H9 (cell line): ENCODE measurements around the gene MPG. TPM values are rescaled to one million over a fixed set of nuclear protein-coding genes. Genes with fewer than 3 reads are reported as not detected.
"Not testable (repeated sequence)": the region's sequence is repeated elsewhere in the genome, so short reads cannot be mapped to it uniquely, and the experiment has no call there.

Source experiments
- DNase-seq: peaks from one replicate; pipeline ENCODE4 v3.0.0-alpha.2; 2017
- H2AFZ ChIP-seq: one replicate; pipeline ENCODE4 v1.6.1; 2013; ENCODE audit warnings: mild to moderate bottlenecking, low read length, control low read depth, moderate library complexity
- H2AK5ac ChIP-seq: 2 replicates; pipeline ENCODE4 v1.6.1; 2013; ENCODE audit warnings: low read length, control low read depth, mixed read lengths; ENCODE audit not compliant: insufficient read length
- H2BK120ac ChIP-seq: one replicate; pipeline ENCODE4 v1.6.1; 2013; ENCODE audit warnings: low read depth, mild to moderate bottlenecking, low read length, control low read depth, inconsistent platforms; ENCODE audit not compliant: poor library complexity, severe bottlenecking
- H2BK12ac ChIP-seq: 2 replicates; pipeline ENCODE4 v1.6.1; 2013; ENCODE audit warnings: low read length, control low read depth, mixed read lengths, low read depth; ENCODE audit not compliant: insufficient read length
- H2BK15ac ChIP-seq: 2 replicates; pipeline ENCODE4 v1.6.1; 2013; ENCODE audit warnings: low read depth, low read length, control low read depth
- H2BK20ac ChIP-seq: one replicate; pipeline ENCODE4 v1.6.1; 2013; ENCODE audit warnings: low read depth, mild to moderate bottlenecking, low read length, control low read depth, inconsistent platforms; ENCODE audit not compliant: poor library complexity, severe bottlenecking
- H2BK5ac ChIP-seq: 2 replicates; pipeline ENCODE4 v1.6.1; 2013; ENCODE audit warnings: low read length, control low read depth, mixed read lengths; ENCODE audit not compliant: insufficient read length
- H3K14ac ChIP-seq: 2 replicates; pipeline ENCODE4 v1.6.1; 2013; ENCODE audit warnings: low read length, control low read depth; ENCODE audit not compliant: insufficient read depth
- H3K18ac ChIP-seq: 2 replicates; pipeline ENCODE4 v1.6.1; 2013; ENCODE audit warnings: low read depth, mild to moderate bottlenecking, mixed read lengths, low read length, control low read depth; ENCODE audit not compliant: insufficient read length
- H3K23ac ChIP-seq: 2 replicates; pipeline ENCODE4 v1.6.1; 2013; ENCODE audit warnings: low read length, control low read depth, mixed read lengths, low read depth; ENCODE audit not compliant: insufficient read length
- H3K23me2 ChIP-seq: 2 replicates; pipeline ENCODE4 v1.6.1; 2013; ENCODE audit warnings: low read depth, mild to moderate bottlenecking, mixed read lengths, low read length, control low read depth; ENCODE audit not compliant: insufficient read length, poor library complexity, severe bottlenecking
- H3K27ac ChIP-seq: 2 replicates; pipeline ENCODE4 v1.5.1; 2013; ENCODE audit warnings: low read length, control low read depth, mixed read lengths, low read depth; ENCODE audit not compliant: insufficient read length
- H3K27me3 ChIP-seq: 2 replicates; pipeline ENCODE4 v1.6.1; 2013; ENCODE audit warnings: low read length, control low read depth, inconsistent platforms; ENCODE audit not compliant: insufficient read depth
- H3K4ac ChIP-seq: 2 replicates; pipeline ENCODE4 v1.6.1; 2013; ENCODE audit warnings: low read depth, mild to moderate bottlenecking, control low read depth, inconsistent platforms, low read length, moderate library complexity
- H3K4me1 ChIP-seq: 2 replicates; pipeline ENCODE4 v1.6.1; 2013; ENCODE audit warnings: low read length, control low read depth, inconsistent platforms; ENCODE audit not compliant: insufficient read depth
- H3K4me2 ChIP-seq: 2 replicates; pipeline ENCODE4 v1.6.1; 2013; ENCODE audit warnings: low read length, control low read depth, mixed read lengths; ENCODE audit not compliant: insufficient read length, insufficient read depth
- H3K56ac ChIP-seq: 2 replicates; pipeline ENCODE4 v1.6.1; 2013; ENCODE audit warnings: low read depth, mild to moderate bottlenecking, mixed read lengths, low read length, control low read depth; ENCODE audit not compliant: insufficient read length
- H3K79me1 ChIP-seq: 2 replicates; pipeline ENCODE4 v1.6.1; 2013; ENCODE audit warnings: low read depth, mild to moderate bottlenecking, moderate library complexity, low read length, control low read depth, inconsistent platforms; ENCODE audit not compliant: insufficient read depth, poor library complexity, severe bottlenecking
- H3K79me2 ChIP-seq: 2 replicates; pipeline ENCODE4 v1.6.1; 2013; ENCODE audit warnings: low read length, control low read depth, inconsistent platforms; ENCODE audit not compliant: insufficient read depth
- H3K9ac ChIP-seq: 2 replicates; pipeline ENCODE4 v1.6.1; 2013; ENCODE audit warnings: low read length, control low read depth, mixed read lengths; ENCODE audit not compliant: insufficient read length; ENCODE audit errors: extremely low read depth
- H3K9me3 ChIP-seq: one replicate; pipeline ENCODE4 v1.6.1; 2013; ENCODE audit warnings: low read depth, low read length, inconsistent platforms; ENCODE audit not compliant: control insufficient read depth
- H3T11ph ChIP-seq: one replicate; pipeline ENCODE4 v1.6.1; 2013; ENCODE audit warnings: mild to moderate bottlenecking, low read length, control low read depth, inconsistent platforms
- H4K20me1 ChIP-seq: one replicate; pipeline ENCODE4 v1.6.1; 2013; ENCODE audit not compliant: control insufficient read depth, insufficient read length, insufficient read depth
- H4K5ac ChIP-seq: 2 replicates; pipeline ENCODE4 v1.6.1; 2013; ENCODE audit warnings: low read depth, mild to moderate bottlenecking, mixed read lengths, low read length, control low read depth; ENCODE audit not compliant: insufficient read length
- H4K8ac ChIP-seq: replicated peaks from 2 replicates; pipeline ENCODE4 v1.6.1; 2013; ENCODE audit warnings: low read length, control low read depth, mixed read lengths, low read depth; ENCODE audit not compliant: insufficient read length
- H4K91ac ChIP-seq: 2 replicates; pipeline ENCODE4 v1.6.1; 2013; ENCODE audit warnings: low read depth, mild to moderate bottlenecking, moderate library complexity, mixed read lengths, low read length, control low read depth; ENCODE audit not compliant: insufficient read length
- H3K27ac Mint-ChIP-seq, 3 experiments: 2 replicates in 2 of 3; 3 replicates in 1 of 3; pipeline ENCODE4 v1.8.0; 2020 to 2021; ENCODE audit warnings: mixed read lengths in 3 of 3, mild to moderate bottlenecking in 1 of 3, moderate library complexity in 1 of 3
- H3K27me3 Mint-ChIP-seq: 2 replicates; pipeline ENCODE4 v1.8.0; 2021; ENCODE audit warnings: low read depth, mild to moderate bottlenecking, moderate library complexity, mixed read lengths
- H3K36me3 Mint-ChIP-seq, 3 experiments: 2 replicates in 2 of 3; 3 replicates in 1 of 3; pipeline ENCODE4 v1.8.0; 2020 to 2021; ENCODE audit warnings: low read depth in 3 of 3, mixed read lengths in 3 of 3; ENCODE audit not compliant: insufficient read depth in 1 of 3
- H3K4me1 Mint-ChIP-seq, 2 experiments: 2 replicates each; pipeline ENCODE4 v1.8.0; 2020; ENCODE audit warnings: mixed read lengths in 2 of 2
- H3K4me3 Mint-ChIP-seq, 2 experiments: 2 replicates in 1 of 2; 3 replicates in 1 of 2; pipeline ENCODE4 v1.8.0; 2020 to 2021; ENCODE audit warnings: mild to moderate bottlenecking in 2 of 2, mixed read lengths in 2 of 2, moderate library complexity in 1 of 2
- H3K9me3 Mint-ChIP-seq, 2 experiments: 2 replicates in 1 of 2; 3 replicates in 1 of 2; pipeline ENCODE4 v1.8.0; 2020; ENCODE audit warnings: mild to moderate bottlenecking in 2 of 2, mixed read lengths in 2 of 2, moderate library complexity in 1 of 2
- WGBS: extraction: QIAGEN DNeasy Blood & Tissue Kit; methylation state at CpG from one replicate; pipeline ENCODE4 v1.1.7; 2013; ENCODE audit warnings: missing lambda C conversion rate, low lambda C conversion rate, mixed read lengths; ENCODE audit not compliant: insufficient read length; ENCODE audit errors: extremely low coverage; 5-methylcytosine and 5-hydroxymethylcytosine counted together
- long read RNA-seq: library from polyadenylated mRNA; unstranded; transcript quantifications from one replicate; pipeline ENCODE4 v2.0.0, GENCODE V29; 2020
- total RNA-seq: library from RNA; stranded (reverse); gene quantifications from 2 replicates; pipeline ENCODE4 v1.2.1, GENCODE V29; 2021
- TF ChIP-seq, protein P1 (sequence below): fragments of 200-600 bp; sonication (generic); conservative IDR thresholded peaks from 3 replicates; pipeline ENCODE4 v1.8.0; 2021; ENCODE audit warnings: antibody characterized with exemption, mild to moderate bottlenecking

The MPG gene, protein sequence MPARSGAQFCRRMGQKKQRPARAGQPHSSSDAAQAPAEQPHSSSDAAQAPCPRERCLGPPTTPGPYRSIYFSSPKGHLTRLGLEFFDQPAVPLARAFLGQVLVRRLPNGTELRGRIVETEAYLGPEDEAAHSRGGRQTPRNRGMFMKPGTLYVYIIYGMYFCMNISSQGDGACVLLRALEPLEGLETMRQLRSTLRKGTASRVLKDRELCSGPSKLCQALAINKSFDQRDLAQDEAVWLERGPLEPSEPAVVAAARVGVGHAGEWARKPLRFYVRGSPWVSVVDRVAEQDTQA
- 39.1 and 41.7 TPM in 2 replicates for total RNA-seq
- long read RNA-seq, transcript MPG-202 (4 exons, 1,205 nt), result major isoform, 105 of 133 reads
- long read RNA-seq, transcript MPG-201 (5 exons, 1,193 nt), result minor isoform, 14 of 133 reads
- long read RNA-seq, partial matches to known transcripts, result 4 of 133 reads
- long read RNA-seq, other reads (novel, unspliced or antisense), result 7 of 133 reads

DNA sequence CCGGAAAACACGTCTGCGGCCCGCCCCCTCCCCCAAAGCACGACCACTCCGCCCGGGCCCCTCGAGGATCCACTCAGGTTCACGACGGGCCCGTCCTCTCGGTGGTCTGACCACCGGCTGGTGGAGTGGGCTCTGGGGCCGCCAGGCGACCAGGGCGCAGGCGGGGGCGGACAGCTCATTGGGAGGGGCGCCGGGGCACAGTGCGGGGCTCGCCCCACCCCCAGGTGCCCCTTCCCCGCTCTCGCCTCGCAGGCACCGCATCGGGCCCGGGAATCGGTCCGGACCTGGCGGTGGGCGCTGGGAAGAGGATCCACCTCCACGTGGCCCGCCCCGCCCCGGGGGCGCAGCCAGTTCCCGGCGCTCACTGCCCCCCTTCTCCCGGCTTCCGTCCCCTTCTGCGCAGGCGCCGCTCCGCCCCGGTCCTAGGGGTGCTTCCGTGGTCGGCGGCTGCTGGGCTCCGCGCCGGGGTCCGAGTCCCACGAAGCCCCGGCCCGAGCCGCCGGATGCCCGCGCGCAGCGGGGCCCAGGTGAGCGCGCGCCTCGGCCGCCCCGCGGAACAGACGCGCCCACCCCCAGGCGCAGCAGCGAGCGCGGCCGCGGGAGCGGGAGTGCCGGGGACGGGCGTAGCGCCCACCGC, at the start of gene MPG:
Gene MPG (plus strand): TSS at position 419 of the 637 bp plus-strand sequence. CDS start 85 bp downstream, at position 504.
- Histone ChIP-seq H2BK5ac (no peak within 1 kb of the TSS), H2BK20ac (no peak within 1 kb of the TSS), H2AK5ac (no peak within 1 kb of the TSS), H3K4me2 (peak within 1 kb of the TSS; percentile 71), H3K79me2 (no peaks in the 10 kb centered on the region), H3K56ac (no peak within 1 kb of the TSS), H3K23me2 (peaks cover 8% of the 10 kb centered on the region), H3K23ac (no peak within 1 kb of the TSS), H3K27me3 (no peaks in the 10 kb centered on the region), H3K27ac (no peak within 1 kb of the TSS), H3K18ac (no peak within 1 kb of the TSS), H4K91ac (no peak within 1 kb of the TSS), H3K79me1 (no peaks in the 10 kb centered on the region), H4K20me1 (peaks cover 4% of the 10 kb centered on the region), H2AFZ (no peak within 1 kb of the TSS), H3K14ac (peak within 1 kb of the TSS; percentile 56; the same call in 1 of the 2 replicates), H4K8ac (no peak within 1 kb of the TSS), H3K9ac (peak within 1 kb of the TSS; percentile 16), H2BK15ac (no peak within 1 kb of the TSS), H3K4me1 (peaks cover 5% of the 10 kb centered on the region; the same call in 1 of the 2 replicates), H2BK120ac (no peak within 1 kb of the TSS), H2BK12ac (no peak within 1 kb of the TSS), H3K4ac (no peak within 1 kb of the TSS), H3K9me3 (no peaks in the 10 kb centered on the region), H4K5ac (no peak within 1 kb of the TSS), H3T11ph (no peak within 1 kb of the TSS)
- H3K4me3 Mint-ChIP-seq, result peak within 1 kb of the TSS; percentile 78 to 89
- no peaks in the 10 kb centered on the region for H3K9me3 Mint-ChIP-seq
- H3K27ac Mint-ChIP-seq, result peak within 1 kb of the TSS in 1 of 3 experiments; percentile 79; a peak in 1 of 7 replicates
- WGBS, result no CpG with 5 or more reads among the region's 83 CpGs
- DNase-seq, result peak; percentile 79
- H3K4me1 Mint-ChIP-seq, result peaks cover 35 to 48% of the 10 kb centered on the region in 2 experiments
- no peaks in the 10 kb centered on the region; the same call in none of the 2 replicates for H3K27me3 Mint-ChIP-seq
- TF ChIP-seq, protein P1, sequence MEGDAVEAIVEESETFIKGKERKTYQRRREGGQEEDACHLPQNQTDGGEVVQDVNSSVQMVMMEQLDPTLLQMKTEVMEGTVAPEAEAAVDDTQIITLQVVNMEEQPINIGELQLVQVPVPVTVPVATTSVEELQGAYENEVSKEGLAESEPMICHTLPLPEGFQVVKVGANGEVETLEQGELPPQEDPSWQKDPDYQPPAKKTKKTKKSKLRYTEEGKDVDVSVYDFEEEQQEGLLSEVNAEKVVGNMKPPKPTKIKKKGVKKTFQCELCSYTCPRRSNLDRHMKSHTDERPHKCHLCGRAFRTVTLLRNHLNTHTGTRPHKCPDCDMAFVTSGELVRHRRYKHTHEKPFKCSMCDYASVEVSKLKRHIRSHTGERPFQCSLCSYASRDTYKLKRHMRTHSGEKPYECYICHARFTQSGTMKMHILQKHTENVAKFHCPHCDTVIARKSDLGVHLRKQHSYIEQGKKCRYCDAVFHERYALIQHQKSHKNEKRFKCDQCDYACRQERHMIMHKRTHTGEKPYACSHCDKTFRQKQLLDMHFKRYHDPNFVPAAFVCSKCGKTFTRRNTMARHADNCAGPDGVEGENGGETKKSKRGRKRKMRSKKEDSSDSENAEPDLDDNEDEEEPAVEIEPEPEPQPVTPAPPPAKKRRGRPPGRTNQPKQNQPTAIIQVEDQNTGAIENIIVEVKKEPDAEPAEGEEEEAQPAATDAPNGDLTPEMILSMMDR, result no peak
- peaks cover 2 to 15% (median 14%) of the 10 kb centered on the region in 3 experiments for H3K36me3 Mint-ChIP-seq

DNA sequence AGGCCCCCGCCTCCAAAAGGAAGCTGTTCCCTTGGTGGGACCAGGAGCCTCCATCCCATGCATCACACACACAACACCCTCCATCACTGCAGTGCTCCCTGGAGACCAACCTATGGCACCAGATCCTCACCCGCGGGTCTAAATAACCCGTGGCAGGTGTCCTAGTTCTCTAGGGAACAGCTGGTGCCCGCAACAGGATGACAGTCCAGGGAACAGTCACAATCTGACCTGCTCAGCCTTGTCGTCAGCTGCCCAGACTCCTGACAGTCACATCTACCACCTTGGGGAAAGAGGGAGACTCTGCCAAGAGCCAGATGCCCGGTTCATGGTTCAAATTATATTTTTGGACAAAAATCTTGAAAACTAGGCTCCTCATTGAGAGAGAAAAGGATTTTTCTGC, 47.4 kb upstream of the MPG start:
- not testable (repeated sequence) for H3K27me3 ChIP-seq, H4K5ac ChIP-seq, H4K20me1 ChIP-seq, H3K4me3 Mint-ChIP-seq, H3T11ph ChIP-seq, H3K36me3 Mint-ChIP-seq, H3K79me2 ChIP-seq, H3K18ac ChIP-seq, H3K27me3 Mint-ChIP-seq, H3K4me2 ChIP-seq, H3K27ac ChIP-seq, H3K56ac ChIP-seq, DNase-seq, H3K4me1 ChIP-seq, H3K23me2 ChIP-seq, H3K14ac ChIP-seq, H2AK5ac ChIP-seq, H2BK5ac ChIP-seq, H4K8ac ChIP-seq, H2BK20ac ChIP-seq, H4K91ac ChIP-seq, H3K27ac Mint-ChIP-seq, H3K4me1 Mint-ChIP-seq, H2BK12ac ChIP-seq, H3K9me3 ChIP-seq, H3K23ac ChIP-seq, H2BK15ac ChIP-seq, H3K4ac ChIP-seq, H2AFZ ChIP-seq, H2BK120ac ChIP-seq, H3K9me3 Mint-ChIP-seq, H3K9ac ChIP-seq, H3K79me1 ChIP-seq
- no CpG with 5 or more reads among the region's 7 CpGs for WGBS
